Neural cell (in vitro differentiated cells): ENCODE results near the gene ADAMTS2.

Experiments
- EZH2 ChIP-seq: fragments of 200-600, 300-800 bp; shearing (Covaris generic), sonication (generic); IDR thresholded peaks from 2 replicates; pipeline ENCODE4 v1.6.1; 2014; ENCODE audit warnings: antibody characterized with exemption, low read length, borderline replicate concordance, mild to moderate bottlenecking; ENCODE audit not compliant: insufficient read depth, poor library complexity, severe bottlenecking
- POLR2AphosphoS5 ChIP-seq: IDR thresholded peaks from 2 replicates; pipeline ENCODE4 v1.6.1; 2012
- RAD21 ChIP-seq: fragments of 450-650 bp; conservative IDR thresholded peaks from 2 replicates; pipeline ENCODE4 v1.6.1; 2014; ENCODE audit warnings: antibody characterized with exemption, mild to moderate bottlenecking, moderate library complexity
- TF ChIP-seq, protein P1 (sequence below): fragments of 450-650 bp; IDR thresholded peaks from 2 replicates; pipeline ENCODE4 v1.5.1; 2014; ENCODE audit warnings: antibody characterized with exemption, mild to moderate bottlenecking, moderate library complexity; ENCODE audit not compliant: poor library complexity, severe bottlenecking

DNA sequence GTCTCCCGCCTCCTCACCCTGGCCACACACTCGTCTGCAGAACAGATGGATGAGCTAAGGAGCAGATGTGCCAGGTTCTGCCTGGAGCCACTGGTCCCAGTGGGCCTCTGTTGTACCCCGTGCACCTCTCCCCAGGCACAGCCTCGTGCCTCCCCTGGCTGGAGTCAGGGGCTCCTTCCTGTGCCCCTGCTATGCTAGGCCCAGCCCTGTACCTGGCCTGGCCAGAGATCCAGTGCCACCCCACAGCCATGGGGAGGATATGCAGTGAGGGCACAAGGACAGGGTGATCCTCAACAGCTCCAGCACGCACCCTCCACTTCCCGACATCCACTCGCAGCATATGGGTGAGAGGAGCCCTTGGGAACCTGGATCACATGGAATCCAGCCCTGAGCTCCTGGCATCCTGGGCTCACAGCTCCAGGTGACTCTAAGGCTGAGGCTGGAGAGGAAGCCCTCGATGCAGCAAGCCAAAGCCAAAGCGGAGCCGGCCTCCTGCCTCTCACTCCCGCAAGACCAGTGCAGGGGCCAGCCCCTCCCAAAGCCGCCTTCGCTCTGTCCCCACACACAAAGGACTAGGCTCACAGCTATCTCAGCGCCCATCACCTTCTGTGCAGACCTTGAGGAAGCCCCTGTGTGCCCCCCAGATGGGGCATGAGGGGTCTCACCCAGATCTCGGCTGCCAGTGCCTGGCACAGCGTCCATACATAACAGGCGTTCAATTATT, 23.7 kb upstream of the ADAMTS2 start:
- TF ChIP-seq RAD21: no peak
- TF ChIP-seq, protein P1, sequence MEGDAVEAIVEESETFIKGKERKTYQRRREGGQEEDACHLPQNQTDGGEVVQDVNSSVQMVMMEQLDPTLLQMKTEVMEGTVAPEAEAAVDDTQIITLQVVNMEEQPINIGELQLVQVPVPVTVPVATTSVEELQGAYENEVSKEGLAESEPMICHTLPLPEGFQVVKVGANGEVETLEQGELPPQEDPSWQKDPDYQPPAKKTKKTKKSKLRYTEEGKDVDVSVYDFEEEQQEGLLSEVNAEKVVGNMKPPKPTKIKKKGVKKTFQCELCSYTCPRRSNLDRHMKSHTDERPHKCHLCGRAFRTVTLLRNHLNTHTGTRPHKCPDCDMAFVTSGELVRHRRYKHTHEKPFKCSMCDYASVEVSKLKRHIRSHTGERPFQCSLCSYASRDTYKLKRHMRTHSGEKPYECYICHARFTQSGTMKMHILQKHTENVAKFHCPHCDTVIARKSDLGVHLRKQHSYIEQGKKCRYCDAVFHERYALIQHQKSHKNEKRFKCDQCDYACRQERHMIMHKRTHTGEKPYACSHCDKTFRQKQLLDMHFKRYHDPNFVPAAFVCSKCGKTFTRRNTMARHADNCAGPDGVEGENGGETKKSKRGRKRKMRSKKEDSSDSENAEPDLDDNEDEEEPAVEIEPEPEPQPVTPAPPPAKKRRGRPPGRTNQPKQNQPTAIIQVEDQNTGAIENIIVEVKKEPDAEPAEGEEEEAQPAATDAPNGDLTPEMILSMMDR: no peak
- no peak for TF ChIP-seq EZH2
- no peak for TF ChIP-seq POLR2AphosphoS5
